HL-60 (cell line): ENCODE data around the gene ABI2.

Experiments
- DNase-seq, 2 experiments: peaks; one replicate each; pipeline ENCODE4 v3.0.0-alpha.2; 2010 to 2020; ENCODE audit warnings: low read depth in 1 of 2, low spot score in 1 of 2
- H3K27ac ChIP-seq: fragments of 250-450 bp; sonication (Bioruptor Pico); replicated peaks from 2 replicates; pipeline ENCODE4 v1.5.1; 2020; ENCODE audit warnings: mild to moderate bottlenecking, moderate library complexity
- H3K27me3 ChIP-seq: fragments of 250-450 bp; sonication (Bioruptor Pico); 2 replicates; pipeline ENCODE4 v1.5.1; 2021; ENCODE audit warnings: mild to moderate bottlenecking, moderate library complexity; ENCODE audit not compliant: insufficient read depth, poor library complexity, severe bottlenecking
- H3K4me3 ChIP-seq: replicated peaks from 2 replicates; pipeline ENCODE4 v1.5.1; 2011; ENCODE audit warnings: mild to moderate bottlenecking, control low read depth, low read length; ENCODE audit not compliant: insufficient read depth
- GABPA ChIP-seq: IDR thresholded peaks from 2 replicates; pipeline ENCODE4 v1.6.1; 2012; ENCODE audit warnings: low read depth
- POLR2AphosphoS5 ChIP-seq: IDR thresholded peaks from 2 replicates; pipeline ENCODE4 v1.6.1; 2012; ENCODE audit warnings: low read depth
- SPI1 ChIP-seq: IDR thresholded peaks from 2 replicates; pipeline ENCODE4 v1.6.1; 2012; ENCODE audit warnings: low read depth, mild to moderate bottlenecking, borderline replicate concordance
- TF ChIP-seq, protein P1 (sequence below): IDR thresholded peaks from one replicate; pipeline ENCODE4 v1.5.1; 2011; ENCODE audit warnings: low read length, control low read depth, inconsistent platforms; ENCODE audit not compliant: insufficient read depth
- TF ChIP-seq, protein P2 (sequence below): IDR thresholded peaks from 2 replicates; pipeline ENCODE4 v1.6.1; 2012; ENCODE audit warnings: low read depth; ENCODE audit not compliant: insufficient replicate concordance

ABI2 gene

DNA sequence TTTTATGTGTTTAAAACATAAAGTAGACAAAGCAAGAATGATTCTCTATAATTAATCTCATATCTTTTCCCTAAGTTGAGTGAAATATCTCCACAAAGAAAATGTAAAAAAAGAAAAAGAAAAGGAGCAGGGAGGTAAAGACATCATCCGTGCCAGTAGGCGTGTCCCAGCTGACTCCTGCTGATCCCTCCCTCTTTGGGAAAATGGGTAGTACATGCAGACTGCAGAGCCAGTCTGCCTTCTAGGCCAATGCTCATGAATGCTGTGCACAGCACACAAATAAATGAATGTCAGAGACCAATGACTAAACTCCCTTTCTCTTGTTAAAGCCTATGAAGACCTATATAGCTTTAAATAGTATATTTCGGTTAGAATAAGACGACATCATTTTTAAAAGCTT is 142.2 kb downstream of the ABI2 start:
- DNase-seq = no peak
- Histone ChIP-seq H3K4me3 (no peak overlapping the region), H3K27ac (no peak overlapping the region), H3K27me3 (peaks cover 2% of the 10 kb centered on the region)
- no peak for TF ChIP-seq GABPA
- TF ChIP-seq, protein P1, sequence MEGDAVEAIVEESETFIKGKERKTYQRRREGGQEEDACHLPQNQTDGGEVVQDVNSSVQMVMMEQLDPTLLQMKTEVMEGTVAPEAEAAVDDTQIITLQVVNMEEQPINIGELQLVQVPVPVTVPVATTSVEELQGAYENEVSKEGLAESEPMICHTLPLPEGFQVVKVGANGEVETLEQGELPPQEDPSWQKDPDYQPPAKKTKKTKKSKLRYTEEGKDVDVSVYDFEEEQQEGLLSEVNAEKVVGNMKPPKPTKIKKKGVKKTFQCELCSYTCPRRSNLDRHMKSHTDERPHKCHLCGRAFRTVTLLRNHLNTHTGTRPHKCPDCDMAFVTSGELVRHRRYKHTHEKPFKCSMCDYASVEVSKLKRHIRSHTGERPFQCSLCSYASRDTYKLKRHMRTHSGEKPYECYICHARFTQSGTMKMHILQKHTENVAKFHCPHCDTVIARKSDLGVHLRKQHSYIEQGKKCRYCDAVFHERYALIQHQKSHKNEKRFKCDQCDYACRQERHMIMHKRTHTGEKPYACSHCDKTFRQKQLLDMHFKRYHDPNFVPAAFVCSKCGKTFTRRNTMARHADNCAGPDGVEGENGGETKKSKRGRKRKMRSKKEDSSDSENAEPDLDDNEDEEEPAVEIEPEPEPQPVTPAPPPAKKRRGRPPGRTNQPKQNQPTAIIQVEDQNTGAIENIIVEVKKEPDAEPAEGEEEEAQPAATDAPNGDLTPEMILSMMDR = no peak
- no peak for TF ChIP-seq POLR2AphosphoS5
- no peak for TF ChIP-seq SPI1
- TF ChIP-seq, protein P2, sequence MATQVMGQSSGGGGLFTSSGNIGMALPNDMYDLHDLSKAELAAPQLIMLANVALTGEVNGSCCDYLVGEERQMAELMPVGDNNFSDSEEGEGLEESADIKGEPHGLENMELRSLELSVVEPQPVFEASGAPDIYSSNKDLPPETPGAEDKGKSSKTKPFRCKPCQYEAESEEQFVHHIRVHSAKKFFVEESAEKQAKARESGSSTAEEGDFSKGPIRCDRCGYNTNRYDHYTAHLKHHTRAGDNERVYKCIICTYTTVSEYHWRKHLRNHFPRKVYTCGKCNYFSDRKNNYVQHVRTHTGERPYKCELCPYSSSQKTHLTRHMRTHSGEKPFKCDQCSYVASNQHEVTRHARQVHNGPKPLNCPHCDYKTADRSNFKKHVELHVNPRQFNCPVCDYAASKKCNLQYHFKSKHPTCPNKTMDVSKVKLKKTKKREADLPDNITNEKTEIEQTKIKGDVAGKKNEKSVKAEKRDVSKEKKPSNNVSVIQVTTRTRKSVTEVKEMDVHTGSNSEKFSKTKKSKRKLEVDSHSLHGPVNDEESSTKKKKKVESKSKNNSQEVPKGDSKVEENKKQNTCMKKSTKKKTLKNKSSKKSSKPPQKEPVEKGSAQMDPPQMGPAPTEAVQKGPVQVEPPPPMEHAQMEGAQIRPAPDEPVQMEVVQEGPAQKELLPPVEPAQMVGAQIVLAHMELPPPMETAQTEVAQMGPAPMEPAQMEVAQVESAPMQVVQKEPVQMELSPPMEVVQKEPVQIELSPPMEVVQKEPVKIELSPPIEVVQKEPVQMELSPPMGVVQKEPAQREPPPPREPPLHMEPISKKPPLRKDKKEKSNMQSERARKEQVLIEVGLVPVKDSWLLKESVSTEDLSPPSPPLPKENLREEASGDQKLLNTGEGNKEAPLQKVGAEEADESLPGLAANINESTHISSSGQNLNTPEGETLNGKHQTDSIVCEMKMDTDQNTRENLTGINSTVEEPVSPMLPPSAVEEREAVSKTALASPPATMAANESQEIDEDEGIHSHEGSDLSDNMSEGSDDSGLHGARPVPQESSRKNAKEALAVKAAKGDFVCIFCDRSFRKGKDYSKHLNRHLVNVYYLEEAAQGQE = no peak

DNA sequence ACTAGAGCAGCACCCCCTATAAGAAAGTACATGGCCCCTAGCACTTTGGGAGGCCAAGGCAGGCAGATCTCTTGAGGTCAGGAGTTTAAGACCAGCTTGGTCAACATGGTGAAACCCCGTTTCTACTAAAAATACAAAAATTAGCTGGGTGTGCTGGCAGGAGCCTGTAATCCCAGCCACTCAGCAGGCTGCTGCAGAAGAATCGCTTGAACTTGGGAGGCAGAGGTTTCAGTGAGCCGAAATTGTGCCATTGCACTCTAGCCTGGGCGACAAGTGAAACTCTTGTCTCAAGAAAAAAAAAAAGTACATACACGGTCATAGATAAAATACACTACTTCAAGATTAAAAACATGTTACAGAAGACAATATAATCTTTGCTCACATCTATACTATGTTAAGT is 143.1 kb downstream of the ABI2 start:
- no peak overlapping the region for H3K4me3 ChIP-seq
- H3K27ac ChIP-seq = no peak overlapping the region
- TF ChIP-seq, protein P1 = no peak
- TF ChIP-seq SPI1 = no peak
- TF ChIP-seq GABPA = no peak
- TF ChIP-seq, protein P2 = no peak
- no peak for TF ChIP-seq POLR2AphosphoS5
- H3K27me3 ChIP-seq = peaks cover 2% of the 10 kb centered on the region
- no peak for DNase-seq

GRCh38 chr2:203476881-203477280 is 148.7 kb downstream of the ABI2 start:
- no peak overlapping the region for H3K27ac ChIP-seq
- H3K27me3 ChIP-seq = no peaks in the 10 kb centered on the region
- no peak for TF ChIP-seq SPI1
- TF ChIP-seq, protein P2 = no peak
- no peak for TF ChIP-seq GABPA
- TF ChIP-seq, protein P1 = no peak
- TF ChIP-seq POLR2AphosphoS5 = no peak
- H3K4me3 ChIP-seq = no peak overlapping the region
- DNase-seq = no peak
